H1 (cell line): ENCODE measurements around the gene ZBTB48. TPM values are rescaled to one million over a fixed set of nuclear protein-coding genes. Genes with fewer than 3 reads are reported as not detected.

Experiments
- EP300 ChIP-seq, 2 experiments: IDR thresholded peaks; 1 replicate in 1 of 2; 2 replicates in 1 of 2; pipeline ENCODE4 v1.6.1; 2011 to 2012; ENCODE audit warnings: low read depth in 2 of 2, low read length in 2 of 2, mild to moderate bottlenecking in 2 of 2, borderline replicate concordance in 1 of 2, inconsistent platforms in 1 of 2, moderate library complexity in 1 of 2
- RBBP5 ChIP-seq: IDR thresholded peaks from 2 replicates; pipeline ENCODE4 v1.7.1; 2012; ENCODE audit warnings: low read depth, mild to moderate bottlenecking, inconsistent platforms, low read length, moderate library complexity, borderline replicate concordance
- SP2 ChIP-seq: IDR thresholded peaks from 2 replicates; pipeline ENCODE4 v1.6.1; 2012; ENCODE audit warnings: mild to moderate bottlenecking, low read length, inconsistent platforms
- TEAD4 ChIP-seq: IDR thresholded peaks from 2 replicates; pipeline ENCODE4 v1.6.1; 2012; ENCODE audit warnings: low read depth, low read length, inconsistent platforms, mixed read lengths
- polyA plus RNA-seq, 7 experiments: library from polyadenylated mRNA; depleted of rRNA in 3 of 7; stranded (reverse) in 5 of 7; unstranded in 2 of 7; fragments of >200 nt in 5 of 7; fragments of 200-250 nt in 2 of 7; gene quantifications; 1 replicate in 5 of 7; 2 replicates in 1 of 7; 4 replicates in 1 of 7; pipeline versions ENCODE4 v1.2.1 to v1.2.3, GENCODE V29; 2011 to 2013; ENCODE audit warnings: missing spikeins in 2 of 7, mixed read lengths in 2 of 7
- total RNA-seq: library from RNA; stranded (reverse); fragmentation: NEBNext Ultra II Directional; extraction: Animal tissue kit (Norgen Biotek cat#: 25700); gene quantifications from 2 replicates; pipeline ENCODE4 v1.2.1, GENCODE V29; 2021
- TF ChIP-seq, protein P1 (sequence below): IDR thresholded peaks from 2 replicates; pipeline ENCODE4 v1.6.1; 2011; ENCODE audit warnings: low read depth, mild to moderate bottlenecking, low read length; ENCODE audit not compliant: insufficient read depth

ZBTB48 gene
- total and polyA plus RNA-seq, 2 of the 8 experiments (the other 6 are each of a cell fraction or from before 2014, with no cell fraction given) = 28.2 to 28.8 TPM

DNA sequence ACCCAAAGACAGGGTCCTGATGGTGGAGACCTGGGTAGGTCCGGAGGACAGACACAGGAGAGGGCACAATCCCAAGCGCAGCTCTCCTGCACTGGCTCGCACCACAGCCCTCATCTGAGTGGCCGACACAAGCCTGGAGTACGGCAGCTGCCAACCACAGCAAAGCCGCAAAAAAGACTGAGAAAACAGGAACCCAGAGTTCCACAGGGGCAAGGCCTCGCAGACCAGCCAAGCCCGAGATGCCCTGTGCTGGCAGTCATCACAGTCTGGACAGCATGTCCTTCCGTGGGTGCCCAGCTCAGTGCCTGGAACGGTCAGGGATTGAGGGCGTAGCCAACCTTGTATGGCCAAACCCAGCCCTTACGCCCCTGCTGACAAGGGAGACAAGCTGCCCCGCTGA lies 11.4 kb downstream of the ZBTB48 start (continued):
- no peak for TF ChIP-seq EP300 (IDR thresholded peaks at IDR 0.05; ENCODE audit: borderline replicate concordance in 1 of 2, low read depth in 2 of 2, low read length in 2 of 2)
- TF ChIP-seq, protein P1, sequence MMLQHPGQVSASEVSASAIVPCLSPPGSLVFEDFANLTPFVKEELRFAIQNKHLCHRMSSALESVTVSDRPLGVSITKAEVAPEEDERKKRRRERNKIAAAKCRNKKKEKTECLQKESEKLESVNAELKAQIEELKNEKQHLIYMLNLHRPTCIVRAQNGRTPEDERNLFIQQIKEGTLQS = no peak
- TF ChIP-seq TEAD4 = no peak
- no peak for TF ChIP-seq RBBP5
- TF ChIP-seq SP2 = no peak
